GM21367 (cell line): Measurements from ENCODE around the gene GPATCH4.
A peak's percentile ranks its signal among the peaks of the same experiment; 100 is the strongest.
"Not testable (repeated sequence)": the region's sequence is repeated elsewhere in the genome, so short reads cannot be mapped to it uniquely, and the experiment has no call there.

Experiments used
- ATAC-seq: cut with Tn5 transposase; IDR thresholded peaks from one replicate; pipeline ENCODE4 v1.9.1; 2021; ENCODE audit not compliant: unreplicated experiment

GPATCH4 gene

GRCh38 chr1:156627313-156627880 is 26.1 kb upstream of the GPATCH4 start:
- no peak for ATAC-seq

GRCh38 chr1:156626079-156626438 is 24.8 kb upstream of the GPATCH4 start:
- ATAC-seq, result no peak

- ATAC-seq, result no peak
Observed at GRCh38 chr1:156625436-156626078, 24.3 kb upstream of the GPATCH4 start.

GRCh38 chr1:156624814-156625435 is 23.6 kb upstream of the GPATCH4 start:
- ATAC-seq, result no peak

- no peak for ATAC-seq
Observed at GRCh38 chr1:156623946-156624813, 22.9 kb upstream of the GPATCH4 start.

GRCh38 chr1:156622581-156623297 is 21.5 kb upstream of the GPATCH4 start:
- ATAC-seq, result no peak

GRCh38 chr1:156619582-156619955 is 18.3 kb upstream of the GPATCH4 start:
- ATAC-seq, result no peak

GRCh38 chr1:156618853-156619581 is 17.7 kb upstream of the GPATCH4 start, which contains the start of gene HAPLN2:
Gene HAPLN2, plus strand, starts transcription at chr1:156619415. Its CDS starts 4,076 bp downstream, at chr1:156623491.
- ATAC-seq, result no peak

GRCh38 chr1:156616463-156616862 is 15.2 kb upstream of the GPATCH4 start:
- no peak for ATAC-seq

- ATAC-seq, result no peak
Observed at GRCh38 chr1:156615946-156616345, 14.7 kb upstream of the GPATCH4 start.

GRCh38 chr1:156612666-156613065 is 11.4 kb upstream of the GPATCH4 start:
- no peak for ATAC-seq

GRCh38 chr1:156610072-156610471 is 8.8 kb upstream of the GPATCH4 start:
- ATAC-seq, result not testable (repeated sequence)

GRCh38 chr1:156608981-156609380 is 7.7 kb upstream of the GPATCH4 start:
- no peak for ATAC-seq

- ATAC-seq, result peak; percentile 51
Observed at GRCh38 chr1:156608036-156608674, 6.9 kb upstream of the GPATCH4 start.

GRCh38 chr1:156607344-156607743 is 6.1 kb upstream of the GPATCH4 start:
- ATAC-seq, result not testable (repeated sequence)

- ATAC-seq, result no peak
Observed at GRCh38 chr1:156602557-156602993, 1.3 kb upstream of the GPATCH4 start.

- no peak for ATAC-seq
Observed at GRCh38 chr1:156601892-156602291, 613 bp upstream of the GPATCH4 start.

- ATAC-seq, result no peak
Observed at GRCh38 chr1:156600733-156601121, 552 bp downstream of the GPATCH4 start.

GRCh38 chr1:156599811-156600210 is 1.5 kb downstream of the GPATCH4 start:
- no peak for ATAC-seq
